ENCODE measurements around the gene FAM149B1. TPM values are rescaled to one million over a fixed set of nuclear protein-coding genes. Genes with fewer than 3 reads are reported as not detected.

FAM149B1 gene
- total RNA-seq, 2 donors from 2014 or later: 14.8 to 17.3 TPM

DNA sequence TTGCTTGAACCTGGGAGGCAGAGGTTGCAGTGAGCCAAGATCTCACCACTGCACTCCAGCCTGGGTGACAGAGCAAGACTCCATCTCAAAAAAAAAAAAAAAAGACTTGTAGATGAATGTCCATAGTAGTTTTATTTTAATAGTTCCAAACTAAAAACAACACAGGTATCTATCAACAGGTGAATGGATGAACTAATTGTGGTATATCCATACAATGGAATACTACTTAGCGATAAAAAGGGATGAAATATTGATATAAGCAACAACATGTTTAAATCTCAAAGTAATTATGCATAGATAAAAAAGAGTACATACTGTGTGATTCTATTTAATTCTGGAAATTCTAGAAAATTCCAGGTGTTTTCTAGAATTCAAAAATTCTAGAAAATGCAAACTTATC lies 122.0 kb downstream of the FAM149B1 start:
- no peak overlapping the region for H3K27ac Mint-ChIP-seq
- H3K36me3 Mint-ChIP-seq: peaks cover 7 to 13% of the 10 kb centered on the region in 2 donors
- DNase-seq (ENCODE audit: low spot score in 2 of 2): no peak
- ATAC-seq: no peak
- peaks cover 0 to 7% of the 10 kb centered on the region in 2 donors for H3K9me3 Mint-ChIP-seq

DNA sequence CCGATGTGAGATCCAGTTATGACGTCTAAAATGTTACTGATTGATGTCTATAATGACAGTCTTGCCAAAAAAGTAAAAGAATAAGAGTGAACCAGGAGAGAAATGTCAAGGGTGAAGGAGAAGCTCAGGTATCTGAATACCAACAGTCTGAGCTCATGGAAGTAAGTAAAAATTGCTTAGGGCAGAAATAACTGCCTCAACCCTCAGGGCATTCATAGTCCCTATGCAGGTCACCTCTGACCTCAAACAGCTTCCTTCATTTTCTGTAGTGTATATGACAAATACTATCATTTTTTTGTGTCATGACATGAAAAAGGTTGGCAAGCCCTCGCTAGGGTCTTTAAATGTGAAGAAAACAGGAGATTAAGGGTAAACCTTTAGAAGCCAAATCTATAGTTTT lies 125.5 kb downstream of the FAM149B1 start:
- Mint-ChIP-seq H3K36me3 (peaks cover 7 to 13% of the 10 kb centered on the region in 2 donors), H3K9me3 (peaks cover 0 to 7% of the 10 kb centered on the region in 2 donors), H3K27ac (no peak overlapping the region)
- DNase-seq (ENCODE audit: low spot score in 2 of 2) (no peak), ATAC-seq (no peak)

Other genes starting within 250 kb of the FAM149B1 start
- not detected for gene PLA2G12B, start 213.3 kb upstream of the FAM149B1 start, total RNA-seq
- gene P4HA1, start 71.3 kb upstream of the FAM149B1 start, total RNA-seq: 10 to 100 TPM in 1 of 2 donors, 1 to 10 TPM in 1; 9.5 to 62.2 TPM
- 1 to 10 TPM in 1 of 2 donors, under 1 TPM in 1; 0.18 to 1.2 TPM for gene NUDT13, start 57.7 kb upstream of the FAM149B1 start, total RNA-seq
- gene ECD, start 111 bp upstream of the FAM149B1 start, total RNA-seq: 10 to 100 TPM; 31.7 to 39.6 TPM
- gene DNAJC9, start 79.1 kb downstream of the FAM149B1 start, total RNA-seq: 10 to 100 TPM; 45.9 to 87.0 TPM
- gene MRPS16, start 84.5 kb downstream of the FAM149B1 start, total RNA-seq: 100 to 1,000 TPM in 1 of 2 donors, 10 to 100 TPM in 1; 99.4 to 125 TPM
- 1 to 10 TPM in 1 of 2 donors, under 1 TPM in 1; 0.36 to 1.2 TPM for gene CFAP70, start 190.7 kb downstream of the FAM149B1 start, total RNA-seq
- 100 to 1,000 TPM; 104 to 153 TPM for gene ANXA7, start 245.9 kb downstream of the FAM149B1 start, total RNA-seq

Data from activated naive CD4-positive, alpha-beta T cell treated with anti-CD3 and anti-CD28 coated beads, Interleukin-2, amount 50 U/mL, for 72 hours (primary cell).